K562 (cell line): ENCODE measurements around the gene DPCD. TPM values are rescaled to one million over a fixed set of nuclear protein-coding genes. Genes with fewer than 3 reads are reported as not detected.

Source experiments
- ATAC-seq: fragments of 200-7000 bp; cut with Tn5 transposase; 3 replicates; pipeline ENCODE4 v1.9.1; 2020; ENCODE audit warnings: moderate library complexity
- BruUV-seq: library from RNA; stranded (reverse); fragments of 400-500 nt; replicated peaks from 2 replicates; lab custom pipeline; 2021; lab: Mats Ljungman, UMichigan
- CTCF ChIA-PET: fragments of 300-600 bp; formaldehyde crosslinking; extraction: SDS; loops from one replicate; lab custom pipeline; 2021; ENCODE audit warnings: low intra/inter-chr PET ratio; lab: Yijun Ruan, JAX
- POLR2A ChIA-PET: fragments of 300-600, 350-650 bp; sonication (Branson Sonifier 250); formaldehyde crosslinking; extraction: SDS; loops from one replicate; lab custom pipeline; 2021; ENCODE audit warnings: antibody characterized with exemption, inconsistent platforms; lab: Yijun Ruan, JAX
- DNase-seq, 4 experiments: peaks; one replicate each; pipeline versions ENCODE4 v3.0.0 to v3.0.0-alpha.2; 2011 to 2018; ENCODE audit warnings: low spot score in 3 of 4, mixed read lengths in 3 of 4; ENCODE audit errors: extremely low read depth in 1 of 4
- FAIRE-seq: peaks from 2 replicates; lab custom pipeline; 2011; peaks lifted over from hg19 to GRCh38; lab: Jason Lieb, UNC
- H2AFZ ChIP-seq: 2 replicates; pipeline ENCODE4 v1.6.0; 2011; ENCODE audit warnings: low read depth, low read length, control low read depth, inconsistent platforms
- H3K27ac ChIP-seq: fragments of 200-600 bp; 3 replicates; pipeline ENCODE4 v1.8.0; 2011; ENCODE audit warnings: low read depth, mild to moderate bottlenecking, control low read depth, inconsistent platforms, low read length, moderate library complexity, mixed read lengths; ENCODE audit errors: extremely low read depth
- H3K27me3 ChIP-seq, 2 experiments: fragments of 300-600 bp in 1 of 2; 2 replicates in 1 of 2; 3 replicates in 1 of 2; pipeline versions ENCODE4 v1.6.0 to v1.8.0; 2011; ENCODE audit warnings: inconsistent platforms in 2 of 2, low read length in 2 of 2, mild to moderate bottlenecking in 1 of 2, mixed read lengths in 1 of 2, moderate library complexity in 1 of 2; ENCODE audit not compliant: control insufficient read depth in 2 of 2, insufficient read depth in 2 of 2
- H3K36me3 ChIP-seq: fragments of 300-600 bp; 3 replicates; pipeline ENCODE4 v1.8.0; 2011; ENCODE audit warnings: mild to moderate bottlenecking, low read length, inconsistent platforms; ENCODE audit not compliant: control insufficient read depth, insufficient read depth
- H3K4me1 ChIP-seq, 2 experiments: fragments of 200-600 bp in 1 of 2; replicated peaks in 1 of 2; 2 replicates in 1 of 2; 3 replicates in 1 of 2; pipeline versions ENCODE4 v1.5.1 to v1.8.0; 2011; ENCODE audit warnings: inconsistent platforms in 2 of 2, low read length in 2 of 2, mild to moderate bottlenecking in 1 of 2, mixed read lengths in 1 of 2, moderate library complexity in 1 of 2; ENCODE audit not compliant: control insufficient read depth in 2 of 2, insufficient read depth in 2 of 2
- H3K4me2 ChIP-seq: 2 replicates; pipeline ENCODE4 v1.6.1; 2011; ENCODE audit warnings: low read length, control low read depth, inconsistent platforms, mixed read lengths; ENCODE audit not compliant: insufficient read depth
- H3K4me3 ChIP-seq: fragments of 200-600 bp; sonication (generic), shearing (Covaris generic); 2 replicates; pipeline ENCODE4 v1.5.1; 2016; ENCODE audit warnings: control low read depth, inconsistent platforms
- H3K79me2 ChIP-seq: fragments of 200-600 bp; 3 replicates; pipeline ENCODE4 v1.8.0; 2011; ENCODE audit warnings: low read length, inconsistent platforms; ENCODE audit not compliant: control insufficient read depth, insufficient read depth
- H3K9ac ChIP-seq, 2 experiments: 2 replicates each; pipeline versions ENCODE4 v1.6.0 to v1.6.1; 2011; ENCODE audit warnings: low read depth in 2 of 2, low read length in 2 of 2, control low read depth in 1 of 2, inconsistent platforms in 1 of 2, mild to moderate bottlenecking in 1 of 2, mixed read lengths in 1 of 2; ENCODE audit not compliant: insufficient read depth in 1 of 2
- H3K9me1 ChIP-seq: one replicate; pipeline ENCODE4 v1.6.0; 2011; ENCODE audit warnings: inconsistent platforms, mild to moderate bottlenecking, low read length, moderate library complexity; ENCODE audit not compliant: control insufficient read depth, insufficient read depth
- H3K9me3 ChIP-seq: replicated peaks from 2 replicates; pipeline ENCODE4 v1.5.1; 2011; ENCODE audit warnings: low read depth, low read length, inconsistent platforms; ENCODE audit not compliant: control insufficient read depth, insufficient read depth
- H4K20me1 ChIP-seq: replicated peaks from 2 replicates; pipeline ENCODE4 v1.6.1; 2011; ENCODE audit warnings: low read length, inconsistent platforms, mixed read lengths; ENCODE audit not compliant: control insufficient read depth, insufficient read depth
- ATF4 ChIP-seq: fragments of 450-650 bp; formaldehyde crosslinking; IDR thresholded peaks from 2 replicates; pipeline ENCODE4 v1.4.0; 2022; ENCODE audit warnings: mild to moderate bottlenecking, moderate library complexity
- CBX5 ChIP-seq: IDR thresholded peaks from 2 replicates; pipeline ENCODE4 v1.6.1; 2014; ENCODE audit warnings: low read depth, borderline replicate concordance
- CREB5 ChIP-seq: fragments of 250-450 bp; sonication (Bioruptor Pico); IDR thresholded peaks from 2 replicates; pipeline ENCODE4 v1.5.0; 2020; ENCODE audit warnings: mild to moderate bottlenecking
- HOMEZ ChIP-seq: fragments of 250-450 bp; sonication (Bioruptor Pico); IDR thresholded peaks from 2 replicates; pipeline ENCODE4 v1.4.0; 2020; ENCODE audit warnings: mild to moderate bottlenecking, moderate library complexity
- IRF2 ChIP-seq: sonication (generic); formaldehyde crosslinking; IDR thresholded peaks from 2 replicates; pipeline ENCODE4 v1.8.1; 2022; ENCODE audit warnings: mild to moderate bottlenecking, missing genetic modification reagents
- NCOA6 ChIP-seq: fragments of 450-650 bp; IDR thresholded peaks from 2 replicates; pipeline ENCODE4 v1.6.1; 2017; ENCODE audit warnings: mild to moderate bottlenecking
- NFE2L1 ChIP-seq: fragments of 450-650 bp; IDR thresholded peaks from 2 replicates; pipeline ENCODE4 v1.6.1; 2016; ENCODE audit warnings: missing genetic modification characterization, low read depth, mild to moderate bottlenecking, missing compliant biosample characterization, moderate library complexity, borderline replicate concordance
- PCBP1 ChIP-seq: fragments of 200-400 bp; formaldehyde crosslinking; IDR thresholded peaks from 2 replicates; pipeline ENCODE4 v1.6.1; 2018; ENCODE audit warnings: mild to moderate bottlenecking, low read depth, low read length; ENCODE audit not compliant: poor library complexity, severe bottlenecking
- PML ChIP-seq: IDR thresholded peaks from 2 replicates; pipeline ENCODE4 v1.6.1; 2012; ENCODE audit warnings: low read length, inconsistent platforms
- SNAPC5 ChIP-seq: fragments of 250-450 bp; sonication (Bioruptor Pico); IDR thresholded peaks from 2 replicates; pipeline ENCODE4 v1.8.0; 2021; ENCODE audit warnings: moderate library complexity, mild to moderate bottlenecking, inconsistent platforms
- TEAD2 ChIP-seq: fragments of 450-650 bp; IDR thresholded peaks from 2 replicates; pipeline ENCODE4 v1.6.1; 2016; ENCODE audit warnings: missing genetic modification characterization, control low read depth, missing compliant biosample characterization
- ZBTB26 ChIP-seq: fragments of 450-650 bp; formaldehyde crosslinking; IDR thresholded peaks from 2 replicates; pipeline ENCODE4 v1.4.0; 2022; ENCODE audit warnings: missing genetic modification characterization
- ZNF324 ChIP-seq: fragments of 250-450 bp; sonication (Bioruptor Pico); IDR thresholded peaks from 2 replicates; pipeline ENCODE4 v1.4.0; 2020; ENCODE audit warnings: mild to moderate bottlenecking
- ZNF695 ChIP-seq: fragments of 450-650 bp; formaldehyde crosslinking; IDR thresholded peaks from 2 replicates; pipeline ENCODE4 v1.4.0; 2020; ENCODE audit warnings: mild to moderate bottlenecking, moderate library complexity
- WGBS: fragments of 100-300 bp; shearing (Covaris generic); methylation state at CpG from one replicate; pipeline ENCODE4 v1.1.6; 2016; ENCODE audit warnings: low coverage, mixed read lengths; ENCODE audit not compliant: insufficient coverage; ENCODE audit errors: missing lambda C conversion rate; 5-methylcytosine and 5-hydroxymethylcytosine counted together
- in situ Hi-C: fragments of 300-500 bp; cut with MboI; formaldehyde crosslinking; loops from 4 replicates; pipeline ENCODE4 v1.15.0; 2018; ENCODE audit warnings: inconsistent platforms, mixed read lengths
- intact Hi-C: fragments of 100-400 bp; cut with micrococcal nuclease; formaldehyde crosslinking; loops from 2 replicates; pipeline ENCODE4 v1.14.2; 2022
- polyA plus RNA-seq, 8 experiments: library from polyadenylated mRNA; depleted of rRNA in 4 of 8; stranded (reverse) in 5 of 8; unstranded in 3 of 8; fragments of >200 nt; fragmentation: Nextera tagmentation in 2 of 8; fragmentation: Illumina TruSeq in 1 of 8; extraction: Ambion mirVana in 2 of 8; extraction: Trizol in 1 of 8; gene quantifications; 2 replicates each; pipeline versions ENCODE4 v1.2.1 to v1.2.3, GENCODE V29; 2011 to 2014; ENCODE audit warnings: inconsistent platforms in 1 of 8, missing spikeins in 1 of 8
- total RNA-seq, 7 experiments: library from RNA; depleted of rRNA in 6 of 7; stranded (reverse); fragments of >200 nt in 6 of 7; fragmentation: Illumina TruSeq in 2 of 7; extraction: Trizol in 2 of 7; gene quantifications; 2 replicates each; pipeline versions ENCODE4 v1.2.1 to v1.2.3, GENCODE V29; 2011 to 2021; ENCODE audit warnings: low replicate concordance in 1 of 7
- TF ChIP-seq, protein P1 (sequence below): fragments of 200-400 bp; formaldehyde crosslinking; IDR thresholded peaks from 2 replicates; pipeline ENCODE4 v1.6.1; 2017; ENCODE audit warnings: mild to moderate bottlenecking, low read depth, low read length, moderate library complexity

Gene DPCD
- total and polyA plus RNA-seq, 9 of the 15 experiments (the other 6 are each of a cell fraction or from before 2014, with no cell fraction given): 12.1 to 45.2 (median 20.0) TPM

GRCh38 chr10:101646364-101646763 is 58.2 kb downstream of the DPCD start (continued):
- TF ChIP-seq CREB5 (CRISPR knock-in tag) (no peak), PCBP1 (no peak), TEAD2 (no peak), CBX5 (no peak)
- TF ChIP-seq, protein P1, sequence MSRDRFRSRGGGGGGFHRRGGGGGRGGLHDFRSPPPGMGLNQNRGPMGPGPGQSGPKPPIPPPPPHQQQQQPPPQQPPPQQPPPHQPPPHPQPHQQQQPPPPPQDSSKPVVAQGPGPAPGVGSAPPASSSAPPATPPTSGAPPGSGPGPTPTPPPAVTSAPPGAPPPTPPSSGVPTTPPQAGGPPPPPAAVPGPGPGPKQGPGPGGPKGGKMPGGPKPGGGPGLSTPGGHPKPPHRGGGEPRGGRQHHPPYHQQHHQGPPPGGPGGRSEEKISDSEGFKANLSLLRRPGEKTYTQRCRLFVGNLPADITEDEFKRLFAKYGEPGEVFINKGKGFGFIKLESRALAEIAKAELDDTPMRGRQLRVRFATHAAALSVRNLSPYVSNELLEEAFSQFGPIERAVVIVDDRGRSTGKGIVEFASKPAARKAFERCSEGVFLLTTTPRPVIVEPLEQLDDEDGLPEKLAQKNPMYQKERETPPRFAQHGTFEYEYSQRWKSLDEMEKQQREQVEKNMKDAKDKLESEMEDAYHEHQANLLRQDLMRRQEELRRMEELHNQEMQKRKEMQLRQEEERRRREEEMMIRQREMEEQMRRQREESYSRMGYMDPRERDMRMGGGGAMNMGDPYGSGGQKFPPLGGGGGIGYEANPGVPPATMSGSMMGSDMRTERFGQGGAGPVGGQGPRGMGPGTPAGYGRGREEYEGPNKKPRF: no peak

GRCh38 chr10:101647255-101647654 is 59.1 kb downstream of the DPCD start:
- no peaks in the 10 kb centered on the region for H3K9me1 ChIP-seq
- H2AFZ ChIP-seq: no peak overlapping the region
- in situ Hi-C loops: no loop called here
- H3K4me1 ChIP-seq: no peaks in the 10 kb centered on the region; a peak in 1 of 5 replicates
- no peak for DNase-seq
- no peak overlapping the region for H3K4me2 ChIP-seq
- WGBS: 36% methylated on average over 2 of the region's 2 CpGs
- intact Hi-C loops: no loop called here
- POLR2A ChIA-PET: interaction anchor here (0.6 kb wide), 2 partner anchors 160 to 192 kb away, joined by 3 read pairs; no protein-coding TSS in a partner anchor
- no TSS peak for BruUV-seq
- ATAC-seq: no peak
- no peak overlapping the region for H3K9ac ChIP-seq
- CTCF ChIA-PET: no interaction called here
- H3K4me3 ChIP-seq: no peak overlapping the region
- no peak for FAIRE-seq
- no peaks in the 10 kb centered on the region for H3K9me3 ChIP-seq
- no peak overlapping the region for H3K27ac ChIP-seq
- H4K20me1 ChIP-seq: no peaks in the 10 kb centered on the region
- no peaks in the 10 kb centered on the region for H3K79me2 ChIP-seq
- no peaks in the 10 kb centered on the region for H3K36me3 ChIP-seq
- no peaks in the 10 kb centered on the region for H3K27me3 ChIP-seq
- TF ChIP-seq NFE2L1 (tag) (no peak), ZBTB26 (CRISPR knock-in tag) (no peak), ATF4 (no peak), ZNF324 (CRISPR knock-in tag) (no peak), IRF2 (CRISPR knock-in tag) (no peak), SNAPC5 (no peak), NCOA6 (no peak), PML (no peak), ZNF695 (CRISPR knock-in tag) (no peak), HOMEZ (CRISPR knock-in tag) (no peak)
